ENCODE measurements around the gene ITGAL.
"Not testable (repeated sequence)": the region's sequence is repeated elsewhere in the genome, so short reads cannot be mapped to it uniquely, and the experiment has no call there.

Gene ITGAL

GRCh38 chr16:30526137-30526822, 53.7 kb downstream of the ITGAL start, which contains the start of gene ZNF768:
ZNF768 (minus strand) TSS chr16:30526566; CDS start chr16:30526413, 153 bp downstream.
- DNase-seq: peak in 27 of 56 donors; percentile 4 to 93 (median 58)

- DNase-seq: peak; percentile 64 to 98 (median 96)
Observed at GRCh38 chr16:30526823-30527634, 54.5 kb downstream of the ITGAL start.

GRCh38 chr16:30527635-30528178, 55.2 kb downstream of the ITGAL start:
- DNase-seq: peak in 4 of 56 donors; percentile 52 to 55 (median 55)

GRCh38 chr16:30528799-30529457, 56.4 kb downstream of the ITGAL start:
- no peak for DNase-seq

GRCh38 chr16:30530163-30531037, 57.9 kb downstream of the ITGAL start:
- DNase-seq: no peak

GRCh38 chr16:30532285-30533145, 60.0 kb downstream of the ITGAL start:
- no peak for DNase-seq

GRCh38 chr16:30533146-30533522, 60.6 kb downstream of the ITGAL start:
- no peak for DNase-seq

- DNase-seq: no peak
Observed at GRCh38 chr16:30533748-30534367, 61.3 kb downstream of the ITGAL start.

- DNase-seq: peak; percentile 55 to 96 (median 90)
Observed at GRCh38 chr16:30534368-30535105, 62.0 kb downstream of the ITGAL start, which contains the start of gene ZNF747. ZNF747 (minus strand) TSS chr16:30534858; CDS start chr16:30534679, 179 bp downstream.

GRCh38 chr16:30535106-30535776, 62.7 kb downstream of the ITGAL start:
- peak in 3 of 56 donors; percentile 20 to 42 (median 39) for DNase-seq

GRCh38 chr16:30535777-30536190, 63.2 kb downstream of the ITGAL start:
- peak in 32 of 56 donors; percentile 2 to 61 (median 30) for DNase-seq

GRCh38 chr16:30536391-30537024, 64.0 kb downstream of the ITGAL start:
- DNase-seq: not testable (repeated sequence)

GRCh38 chr16:30539000-30539964, 66.7 kb downstream of the ITGAL start:
- no peak for DNase-seq

- not testable (repeated sequence) for DNase-seq
Observed at GRCh38 chr16:30539986-30540526, 67.5 kb downstream of the ITGAL start.

GRCh38 chr16:30540916-30541464, 68.4 kb downstream of the ITGAL start:
- DNase-seq: not testable (repeated sequence)

Measured in amygdala (tissue), 56 donors.